ENCODE data around the gene MZT2B. TPM values are rescaled to one million over a fixed set of nuclear protein-coding genes. Genes with fewer than 3 reads are reported as not detected.
"Not testable (repeated sequence)": the region's sequence is repeated elsewhere in the genome, so short reads cannot be mapped to it uniquely, and the experiment has no call there.

The MZT2B gene
- total RNA-seq, 2 donors from 2014 or later, result 326 to 373 TPM

GRCh38 chr2:130145006-130145414 is 37.1 kb upstream of the MZT2B start, which contains the start of gene CCDC74B:
TSS of gene CCDC74B (minus strand) at chr2:130145112. CDS start at chr2:130144996, 116 bp downstream.
- H3K36me3 Mint-ChIP-seq (ENCODE audit: low read depth); H3K4me1 Mint-ChIP-seq; H3K9me3 Mint-ChIP-seq; H3K27me3 Mint-ChIP-seq: not testable (repeated sequence)
- Mint-ChIP-seq H3K4me3 (peak within 1 kb of the TSS; percentile 79), H3K27ac (peak within 1 kb of the TSS; percentile 76)
- ATAC-seq (replicated peaks), result peak; percentile 92

- not testable (repeated sequence) for H3K27me3 Mint-ChIP-seq; H3K9me3 Mint-ChIP-seq; ATAC-seq (replicated peaks); H3K4me3 Mint-ChIP-seq; H3K4me1 Mint-ChIP-seq; H3K27ac Mint-ChIP-seq
- H3K36me3 Mint-ChIP-seq (ENCODE audit: low read depth), result peaks cover 12% of the 10 kb centered on the region
Measured at GRCh38 chr2:130148515-130148914, 33.5 kb upstream of the MZT2B start.

- Mint-ChIP-seq H3K27ac (no peak overlapping the region), H3K27me3 (no peaks in the 10 kb centered on the region), H3K4me3 (no peak overlapping the region), H3K4me1 (no peaks in the 10 kb centered on the region), H3K36me3 (ENCODE audit: low read depth) (peaks cover 25% of the 10 kb centered on the region), H3K9me3 (no peaks in the 10 kb centered on the region)
- ATAC-seq (replicated peaks), result no peak
Measured at GRCh38 chr2:130150181-130151144, 31.6 kb upstream of the MZT2B start.

- H3K36me3 Mint-ChIP-seq (ENCODE audit: low read depth), result peaks cover 25% of the 10 kb centered on the region
- not testable (repeated sequence) for H3K4me3 Mint-ChIP-seq; H3K4me1 Mint-ChIP-seq; H3K9me3 Mint-ChIP-seq; ATAC-seq (replicated peaks); H3K27ac Mint-ChIP-seq; H3K27me3 Mint-ChIP-seq
Measured at GRCh38 chr2:130151145-130151512, 30.9 kb upstream of the MZT2B start.

GRCh38 chr2:130152136-130152815 is 29.8 kb upstream of the MZT2B start:
- H3K27ac Mint-ChIP-seq; H3K27me3 Mint-ChIP-seq; H3K4me1 Mint-ChIP-seq; ATAC-seq (replicated peaks); H3K9me3 Mint-ChIP-seq; H3K4me3 Mint-ChIP-seq: not testable (repeated sequence)
- peaks cover 25% of the 10 kb centered on the region for H3K36me3 Mint-ChIP-seq (ENCODE audit: low read depth)

- H3K4me3 Mint-ChIP-seq, result no peak overlapping the region
- ATAC-seq (replicated peaks), result no peak
- H3K36me3 Mint-ChIP-seq (ENCODE audit: low read depth), result peaks cover 31% of the 10 kb centered on the region
- no peak overlapping the region for H3K27ac Mint-ChIP-seq
- no peaks in the 10 kb centered on the region for H3K27me3 Mint-ChIP-seq
- no peaks in the 10 kb centered on the region for H3K9me3 Mint-ChIP-seq
- H3K4me1 Mint-ChIP-seq, result no peaks in the 10 kb centered on the region
Measured at GRCh38 chr2:130152816-130153595, 29.1 kb upstream of the MZT2B start.

- peaks cover 37% of the 10 kb centered on the region for H3K36me3 Mint-ChIP-seq (ENCODE audit: low read depth)
- not testable (repeated sequence) for H3K4me1 Mint-ChIP-seq; ATAC-seq (replicated peaks); H3K9me3 Mint-ChIP-seq; H3K27me3 Mint-ChIP-seq; H3K4me3 Mint-ChIP-seq; H3K27ac Mint-ChIP-seq
Measured at GRCh38 chr2:130153721-130154422, 28.2 kb upstream of the MZT2B start.

- not testable (repeated sequence) for H3K4me1 Mint-ChIP-seq; H3K27me3 Mint-ChIP-seq; ATAC-seq (replicated peaks); H3K9me3 Mint-ChIP-seq; H3K4me3 Mint-ChIP-seq; H3K27ac Mint-ChIP-seq
- H3K36me3 Mint-ChIP-seq (ENCODE audit: low read depth), result peaks cover 40% of the 10 kb centered on the region
Measured at GRCh38 chr2:130154423-130154770, 27.7 kb upstream of the MZT2B start.

- Mint-ChIP-seq H3K36me3 (ENCODE audit: low read depth) (peaks cover 47% of the 10 kb centered on the region), H3K9me3 (no peaks in the 10 kb centered on the region), H3K4me3 (no peak overlapping the region), H3K4me1 (peaks cover under 1% of the 10 kb centered on the region), H3K27ac (no peak overlapping the region), H3K27me3 (no peaks in the 10 kb centered on the region)
- no peak for ATAC-seq (replicated peaks)
Measured at GRCh38 chr2:130154773-130155765, 27.0 kb upstream of the MZT2B start.

- not testable (repeated sequence) for H3K4me1 Mint-ChIP-seq; H3K4me3 Mint-ChIP-seq; ATAC-seq (replicated peaks); H3K27ac Mint-ChIP-seq; H3K27me3 Mint-ChIP-seq; H3K9me3 Mint-ChIP-seq
- H3K36me3 Mint-ChIP-seq (ENCODE audit: low read depth), result peaks cover 51% of the 10 kb centered on the region
Measured at GRCh38 chr2:130155956-130156623, 26.0 kb upstream of the MZT2B start.

- H3K9me3 Mint-ChIP-seq, result no peaks in the 10 kb centered on the region
- peaks cover 51% of the 10 kb centered on the region for H3K36me3 Mint-ChIP-seq (ENCODE audit: low read depth)
- no peak overlapping the region for H3K27ac Mint-ChIP-seq
Measured at GRCh38 chr2:130156624-130157004, 25.4 kb upstream of the MZT2B start.

GRCh38 chr2:130157354-130157753 is 24.7 kb upstream of the MZT2B start:
- H3K9me3 Mint-ChIP-seq; H3K27me3 Mint-ChIP-seq; H3K4me1 Mint-ChIP-seq; H3K4me3 Mint-ChIP-seq; ATAC-seq (replicated peaks): not testable (repeated sequence)
- H3K27ac Mint-ChIP-seq, result peak overlapping the region; percentile 46
- H3K36me3 Mint-ChIP-seq (ENCODE audit: low read depth), result peaks cover 50% of the 10 kb centered on the region

More at GRCh38 chr2:130156624-130157004, 25.4 kb upstream of the MZT2B start:
- no peak for ATAC-seq (replicated peaks)
- Mint-ChIP-seq H3K4me3 (no peak overlapping the region), H3K4me1 (peaks cover 5% of the 10 kb centered on the region), H3K27me3 (no peaks in the 10 kb centered on the region)
